K562 (cell line): ENCODE data around the gene IFITM2. TPM values are rescaled to one million over a fixed set of nuclear protein-coding genes. Genes with fewer than 3 reads are reported as not detected.

ENCODE experiments used
- CC2D1A ChIP-seq: fragments of 450-650 bp; IDR thresholded peaks from 2 replicates; pipeline ENCODE4 v1.6.1; 2017; ENCODE audit warnings: mild to moderate bottlenecking
- CEBPB ChIP-seq: fragments of 450-650 bp; IDR thresholded peaks from 2 replicates; pipeline ENCODE4 v1.6.1; 2016; ENCODE audit warnings: missing genetic modification characterization, missing compliant biosample characterization
- DDX20 ChIP-seq: fragments of 450-650 bp; IDR thresholded peaks from 2 replicates; pipeline ENCODE4 v1.6.1; 2016; ENCODE audit warnings: missing genetic modification characterization, low read depth, mild to moderate bottlenecking, missing compliant biosample characterization, moderate library complexity
- ETS2 ChIP-seq: IDR thresholded peaks from 2 replicates; pipeline ENCODE4 v1.6.1; 2016; ENCODE audit warnings: borderline replicate concordance, missing genetic modification characterization, mild to moderate bottlenecking, moderate library complexity, missing compliant biosample characterization; ENCODE audit not compliant: poor library complexity, severe bottlenecking
- HDAC2 ChIP-seq: fragments of 450-650 bp; IDR thresholded peaks from 2 replicates; pipeline ENCODE4 v1.6.1; 2016; ENCODE audit warnings: mild to moderate bottlenecking
- HDAC6 ChIP-seq: IDR thresholded peaks from 2 replicates; pipeline ENCODE4 v1.6.1; 2012; ENCODE audit warnings: low read depth, mild to moderate bottlenecking, control low read depth, inconsistent platforms, low read length, moderate library complexity
- MEIS2 ChIP-seq: fragments of 450-650 bp; IDR thresholded peaks from 2 replicates; pipeline ENCODE4 v1.6.1; 2014; ENCODE audit warnings: mild to moderate bottlenecking; ENCODE audit not compliant: partially characterized antibody
- NFE2 ChIP-seq: IDR thresholded peaks from 2 replicates; pipeline ENCODE4 v1.6.1; 2014; ENCODE audit warnings: antibody characterized with exemption, low read depth
- POLR2AphosphoS5 ChIP-seq: IDR thresholded peaks from 2 replicates; pipeline ENCODE4 v1.6.1; 2011; ENCODE audit warnings: mild to moderate bottlenecking, low read depth, low read length, moderate library complexity; ENCODE audit not compliant: control insufficient read depth, insufficient read depth
- POU5F1 ChIP-seq: fragments of 150-350 bp; IDR thresholded peaks from 2 replicates; pipeline ENCODE4 v1.6.1; 2014; ENCODE audit warnings: borderline replicate concordance, low read length, low read depth, mild to moderate bottlenecking; ENCODE audit not compliant: partially characterized antibody
- ZC3H11A ChIP-seq: IDR thresholded peaks from 2 replicates; pipeline ENCODE4 v1.6.1; 2012; ENCODE audit warnings: low read depth, low read length, improper control_type of control experiment
- ZNF354B ChIP-seq: fragments of 250-450 bp; sonication (Bioruptor Pico); IDR thresholded peaks from 2 replicates; pipeline ENCODE4 v1.4.0; 2020
- ZNF785 ChIP-seq: fragments of 250-450 bp; sonication (Bioruptor Pico); IDR thresholded peaks from 2 replicates; pipeline ENCODE4 v1.4.0; 2020; ENCODE audit warnings: mild to moderate bottlenecking
- polyA plus RNA-seq, 8 experiments: library from polyadenylated mRNA; depleted of rRNA in 4 of 8; stranded (reverse) in 5 of 8; unstranded in 3 of 8; fragments of >200 nt; fragmentation: Nextera tagmentation in 2 of 8; fragmentation: Illumina TruSeq in 1 of 8; extraction: Ambion mirVana in 2 of 8; extraction: Trizol in 1 of 8; gene quantifications; 2 replicates each; pipeline versions ENCODE4 v1.2.1 to v1.2.3, GENCODE V29; 2011 to 2014; ENCODE audit warnings: inconsistent platforms in 1 of 8, missing spikeins in 1 of 8
- total RNA-seq, 7 experiments: library from RNA; depleted of rRNA in 6 of 7; stranded (reverse); fragments of >200 nt in 6 of 7; fragmentation: Illumina TruSeq in 2 of 7; extraction: Trizol in 2 of 7; gene quantifications; 2 replicates each; pipeline versions ENCODE4 v1.2.1 to v1.2.3, GENCODE V29; 2011 to 2021; ENCODE audit warnings: low replicate concordance in 1 of 7
- TF ChIP-seq, protein P1 (sequence below): fragments of 450-650 bp; formaldehyde crosslinking; IDR thresholded peaks from 2 replicates; pipeline ENCODE4 v1.4.0; 2020; ENCODE audit warnings: mild to moderate bottlenecking, moderate library complexity
- TF ChIP-seq, protein P2 (sequence below): fragments of 200-800 bp; sonication (Bioruptor generic); IDR thresholded peaks from 2 replicates; pipeline ENCODE4 v1.6.1; 2017; ENCODE audit warnings: missing genetic modification characterization, missing compliant biosample characterization
- TF ChIP-seq, protein P3 (sequence below): fragments of 450-650 bp; formaldehyde crosslinking; IDR thresholded peaks from 2 replicates; pipeline ENCODE4 v1.4.0; 2022; ENCODE audit warnings: missing genetic modification characterization
- TF ChIP-seq, protein P4 (sequence below): sonication (generic); IDR thresholded peaks from 2 replicates; pipeline ENCODE4 v1.6.1; 2016
- TF ChIP-seq, protein P5 (sequence below): fragments of 450-650 bp; IDR thresholded peaks from 2 replicates; pipeline ENCODE4 v1.6.1; 2017; ENCODE audit warnings: antibody characterized with exemption, mild to moderate bottlenecking

IFITM2 gene
- total and polyA plus RNA-seq, 9 of the 15 experiments (the other 6 are each of a cell fraction or from before 2014, with no cell fraction given): 52.8 to 4,872 (median 356) TPM

DNA sequence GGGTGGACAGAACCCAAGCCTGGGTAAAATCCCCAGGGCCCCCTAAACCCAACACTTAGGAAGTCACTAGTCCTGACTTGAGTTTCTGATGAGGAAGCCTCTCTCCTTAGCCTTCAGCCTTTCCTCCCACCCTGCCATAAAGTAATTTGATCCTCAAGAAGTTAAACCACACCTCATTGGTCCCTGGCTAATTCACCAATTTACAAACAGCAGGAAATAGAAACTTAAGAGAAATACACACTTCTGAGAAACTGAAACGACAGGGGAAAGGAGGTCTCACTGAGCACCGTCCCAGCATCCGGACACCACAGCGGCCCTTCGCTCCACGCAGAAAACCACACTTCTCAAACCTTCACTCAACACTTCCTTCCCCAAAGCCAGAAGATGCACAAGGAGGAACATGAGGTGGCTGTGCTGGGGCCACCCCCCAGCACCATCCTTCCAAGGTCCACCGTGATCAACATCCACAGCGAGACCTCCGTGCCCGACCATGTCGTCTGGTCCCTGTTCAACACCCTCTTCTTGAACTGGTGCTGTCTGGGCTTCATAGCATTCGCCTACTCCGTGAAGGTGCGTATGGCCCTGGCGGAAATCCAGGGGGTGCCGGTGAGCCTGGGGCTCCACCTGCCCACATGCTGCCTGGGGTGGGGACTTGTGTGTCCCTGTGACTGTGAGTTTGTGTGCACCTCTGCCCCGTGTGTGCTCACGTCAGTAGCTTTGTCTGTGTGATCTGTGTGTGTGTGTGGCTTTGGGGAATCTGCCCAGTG is 6.4 kb downstream of the IFITM2 start, which contains the start of gene IFITM1 (continued):
- TF ChIP-seq ZNF354B (CRISPR knock-in tag): no peak
- TF ChIP-seq NFE2: no peak
- TF ChIP-seq, protein P1, sequence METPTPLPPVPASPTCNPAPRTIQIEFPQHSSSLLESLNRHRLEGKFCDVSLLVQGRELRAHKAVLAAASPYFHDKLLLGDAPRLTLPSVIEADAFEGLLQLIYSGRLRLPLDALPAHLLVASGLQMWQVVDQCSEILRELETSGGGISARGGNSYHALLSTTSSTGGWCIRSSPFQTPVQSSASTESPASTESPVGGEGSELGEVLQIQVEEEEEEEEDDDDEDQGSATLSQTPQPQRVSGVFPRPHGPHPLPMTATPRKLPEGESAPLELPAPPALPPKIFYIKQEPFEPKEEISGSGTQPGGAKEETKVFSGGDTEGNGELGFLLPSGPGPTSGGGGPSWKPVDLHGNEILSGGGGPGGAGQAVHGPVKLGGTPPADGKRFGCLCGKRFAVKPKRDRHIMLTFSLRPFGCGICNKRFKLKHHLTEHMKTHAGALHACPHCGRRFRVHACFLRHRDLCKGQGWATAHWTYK (CRISPR knock-in tag): peak; percentile 73
- TF ChIP-seq, protein P2, sequence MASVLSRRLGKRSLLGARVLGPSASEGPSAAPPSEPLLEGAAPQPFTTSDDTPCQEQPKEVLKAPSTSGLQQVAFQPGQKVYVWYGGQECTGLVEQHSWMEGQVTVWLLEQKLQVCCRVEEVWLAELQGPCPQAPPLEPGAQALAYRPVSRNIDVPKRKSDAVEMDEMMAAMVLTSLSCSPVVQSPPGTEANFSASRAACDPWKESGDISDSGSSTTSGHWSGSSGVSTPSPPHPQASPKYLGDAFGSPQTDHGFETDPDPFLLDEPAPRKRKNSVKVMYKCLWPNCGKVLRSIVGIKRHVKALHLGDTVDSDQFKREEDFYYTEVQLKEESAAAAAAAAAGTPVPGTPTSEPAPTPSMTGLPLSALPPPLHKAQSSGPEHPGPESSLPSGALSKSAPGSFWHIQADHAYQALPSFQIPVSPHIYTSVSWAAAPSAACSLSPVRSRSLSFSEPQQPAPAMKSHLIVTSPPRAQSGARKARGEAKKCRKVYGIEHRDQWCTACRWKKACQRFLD (CRISPR knock-in tag): peak; percentile 64; the same call in 1 of the 2 replicates
- TF ChIP-seq, protein P3, sequence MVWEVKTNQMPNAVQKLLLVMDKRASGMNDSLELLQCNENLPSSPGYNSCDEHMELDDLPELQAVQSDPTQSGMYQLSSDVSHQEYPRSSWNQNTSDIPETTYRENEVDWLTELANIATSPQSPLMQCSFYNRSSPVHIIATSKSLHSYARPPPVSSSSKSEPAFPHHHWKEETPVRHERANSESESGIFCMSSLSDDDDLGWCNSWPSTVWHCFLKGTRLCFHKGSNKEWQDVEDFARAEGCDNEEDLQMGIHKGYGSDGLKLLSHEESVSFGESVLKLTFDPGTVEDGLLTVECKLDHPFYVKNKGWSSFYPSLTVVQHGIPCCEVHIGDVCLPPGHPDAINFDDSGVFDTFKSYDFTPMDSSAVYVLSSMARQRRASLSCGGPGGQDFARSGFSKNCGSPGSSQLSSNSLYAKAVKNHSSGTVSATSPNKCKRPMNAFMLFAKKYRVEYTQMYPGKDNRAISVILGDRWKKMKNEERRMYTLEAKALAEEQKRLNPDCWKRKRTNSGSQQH (CRISPR knock-in tag): no peak
- no peak for TF ChIP-seq CEBPB
- TF ChIP-seq, protein P4, sequence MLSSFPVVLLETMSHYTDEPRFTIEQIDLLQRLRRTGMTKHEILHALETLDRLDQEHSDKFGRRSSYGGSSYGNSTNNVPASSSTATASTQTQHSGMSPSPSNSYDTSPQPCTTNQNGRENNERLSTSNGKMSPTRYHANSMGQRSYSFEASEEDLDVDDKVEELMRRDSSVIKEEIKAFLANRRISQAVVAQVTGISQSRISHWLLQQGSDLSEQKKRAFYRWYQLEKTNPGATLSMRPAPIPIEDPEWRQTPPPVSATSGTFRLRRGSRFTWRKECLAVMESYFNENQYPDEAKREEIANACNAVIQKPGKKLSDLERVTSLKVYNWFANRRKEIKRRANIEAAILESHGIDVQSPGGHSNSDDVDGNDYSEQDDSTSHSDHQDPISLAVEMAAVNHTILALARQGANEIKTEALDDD: peak; percentile 71; the same call in 1 of the 2 replicates
- TF ChIP-seq POLR2AphosphoS5: peak; percentile 69
- TF ChIP-seq MEIS2: peak; percentile 51
- TF ChIP-seq, protein P5, sequence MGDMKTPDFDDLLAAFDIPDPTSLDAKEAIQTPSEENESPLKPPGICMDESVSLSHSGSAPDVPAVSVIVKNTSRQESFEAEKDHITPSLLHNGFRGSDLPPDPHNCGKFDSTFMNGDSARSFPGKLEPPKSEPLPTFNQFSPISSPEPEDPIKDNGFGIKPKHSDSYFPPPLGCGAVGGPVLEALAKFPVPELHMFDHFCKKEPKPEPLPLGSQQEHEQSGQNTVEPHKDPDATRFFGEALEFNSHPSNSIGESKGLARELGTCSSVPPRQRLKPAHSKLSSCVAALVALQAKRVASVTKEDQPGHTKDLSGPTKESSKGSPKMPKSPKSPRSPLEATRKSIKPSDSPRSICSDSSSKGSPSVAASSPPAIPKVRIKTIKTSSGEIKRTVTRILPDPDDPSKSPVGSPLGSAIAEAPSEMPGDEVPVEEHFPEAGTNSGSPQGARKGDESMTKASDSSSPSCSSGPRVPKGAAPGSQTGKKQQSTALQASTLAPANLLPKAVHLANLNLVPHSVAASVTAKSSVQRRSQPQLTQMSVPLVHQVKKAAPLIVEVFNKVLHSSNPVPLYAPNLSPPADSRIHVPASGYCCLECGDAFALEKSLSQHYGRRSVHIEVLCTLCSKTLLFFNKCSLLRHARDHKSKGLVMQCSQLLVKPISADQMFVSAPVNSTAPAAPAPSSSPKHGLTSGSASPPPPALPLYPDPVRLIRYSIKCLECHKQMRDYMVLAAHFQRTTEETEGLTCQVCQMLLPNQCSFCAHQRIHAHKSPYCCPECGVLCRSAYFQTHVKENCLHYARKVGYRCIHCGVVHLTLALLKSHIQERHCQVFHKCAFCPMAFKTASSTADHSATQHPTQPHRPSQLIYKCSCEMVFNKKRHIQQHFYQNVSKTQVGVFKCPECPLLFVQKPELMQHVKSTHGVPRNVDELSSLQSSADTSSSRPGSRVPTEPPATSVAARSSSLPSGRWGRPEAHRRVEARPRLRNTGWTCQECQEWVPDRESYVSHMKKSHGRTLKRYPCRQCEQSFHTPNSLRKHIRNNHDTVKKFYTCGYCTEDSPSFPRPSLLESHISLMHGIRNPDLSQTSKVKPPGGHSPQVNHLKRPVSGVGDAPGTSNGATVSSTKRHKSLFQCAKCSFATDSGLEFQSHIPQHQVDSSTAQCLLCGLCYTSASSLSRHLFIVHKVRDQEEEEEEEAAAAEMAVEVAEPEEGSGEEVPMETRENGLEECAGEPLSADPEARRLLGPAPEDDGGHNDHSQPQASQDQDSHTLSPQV: 0 out of 2 replicates have a peak, but pooled peaks have one; percentile 6
- peak; percentile 66 for TF ChIP-seq HDAC2
- no peak for TF ChIP-seq ETS2
- TF ChIP-seq ZNF785 (CRISPR knock-in tag): no peak
- TF ChIP-seq DDX20 (tag): no peak
- TF ChIP-seq ZC3H11A: no peak
- no peak for TF ChIP-seq POU5F1
- peak; percentile 31; the same call in 1 of the 2 replicates for TF ChIP-seq CC2D1A
- no peak for TF ChIP-seq HDAC6
